HepG2 (cell line): ENCODE results near the gene RNF208. TPM values are rescaled to one million over a fixed set of nuclear protein-coding genes. Genes with fewer than 3 reads are reported as not detected.

Experiments used
- ATAC-seq: fragments of 200-7000 bp; cut with Tn5 transposase; 3 replicates; pipeline ENCODE4 v1.9.1; 2020; ENCODE audit warnings: mild to moderate bottlenecking, moderate library complexity
- BruUV-seq: library from RNA; stranded (reverse); fragments of 400-500 nt; replicated peaks from 2 replicates; lab custom pipeline; 2021; lab: Mats Ljungman, UMichigan
- CTCF ChIA-PET: fragments of 300-600 bp; formaldehyde crosslinking; extraction: SDS; loops from one replicate; lab custom pipeline; 2021; ENCODE audit warnings: low total read pairs, inconsistent platforms, low intra/inter-chr PET ratio; lab: Yijun Ruan, JAX
- POLR2A ChIA-PET: fragments of 350-600 bp; sonication (Branson Sonifier 250); formaldehyde crosslinking; loops from one replicate; lab custom pipeline; 2020; ENCODE audit warnings: antibody characterized with exemption, inconsistent platforms; lab: Yijun Ruan, JAX
- DNase-seq: peaks from one replicate; pipeline ENCODE4 v3.0.0-alpha.2; 2015; ENCODE audit warnings: low spot score
- FAIRE-seq: peaks from 3 replicates; lab custom pipeline; 2011; peaks lifted over from hg19 to GRCh38; lab: Jason Lieb, UNC
- H2AFZ ChIP-seq: one replicate; pipeline ENCODE4 v1.6.1; 2011; ENCODE audit warnings: low read length, inconsistent platforms
- H3K27ac ChIP-seq: fragments of 300-600 bp; 3 replicates; pipeline ENCODE4 v1.8.0; 2011; ENCODE audit warnings: mixed run types, mild to moderate bottlenecking, mixed read lengths, low read length, inconsistent platforms; ENCODE audit not compliant: insufficient read depth; ENCODE audit errors: extremely low read length
- H3K27me3 ChIP-seq, 2 experiments: fragments of 200-600 bp in 1 of 2; 2 replicates in 1 of 2; 3 replicates in 1 of 2; pipeline versions ENCODE4 v1.6.0 to v1.8.0; 2011; ENCODE audit warnings: low read length in 2 of 2, mild to moderate bottlenecking in 2 of 2, moderate library complexity in 2 of 2, inconsistent platforms in 1 of 2; ENCODE audit not compliant: insufficient read depth in 2 of 2, control insufficient read depth in 1 of 2
- H3K36me3 ChIP-seq, 2 experiments: fragments of 200-600 bp in 1 of 2; replicated peaks in 1 of 2; 2 replicates in 1 of 2; 3 replicates in 1 of 2; pipeline versions ENCODE4 v1.5.1 to v1.8.0; 2011; ENCODE audit warnings: low read length in 2 of 2, inconsistent platforms in 1 of 2; ENCODE audit not compliant: insufficient read depth in 2 of 2, control insufficient read depth in 1 of 2
- H3K4me1 ChIP-seq: 2 replicates; pipeline ENCODE4 v1.5.1; 2012; ENCODE audit warnings: low read length, inconsistent platforms; ENCODE audit not compliant: insufficient read depth
- H3K4me2 ChIP-seq: 2 replicates; pipeline ENCODE4 v1.6.0; 2011; ENCODE audit warnings: low read depth, low read length, inconsistent platforms
- H3K4me3 ChIP-seq, 3 experiments: fragments of 200-600 bp in 1 of 3; sonication (generic), shearing (Covaris generic) in 1 of 3; replicated peaks in 1 of 3; 2 replicates each; pipeline ENCODE4 v1.5.1; 2011 to 2016; ENCODE audit warnings: low read length in 3 of 3, inconsistent platforms in 2 of 3, low read depth in 2 of 3, mild to moderate bottlenecking in 2 of 3, control low read depth in 1 of 3, mixed read lengths in 1 of 3; ENCODE audit not compliant: insufficient read depth in 1 of 3
- H3K79me2 ChIP-seq: one replicate; pipeline ENCODE4 v1.6.1; 2011; ENCODE audit warnings: low read length, inconsistent platforms; ENCODE audit not compliant: insufficient read depth
- H3K9ac ChIP-seq: 2 replicates; pipeline ENCODE4 v1.6.0; 2011; ENCODE audit warnings: mild to moderate bottlenecking, low read depth, low read length, inconsistent platforms; ENCODE audit not compliant: insufficient read depth
- H3K9me3 ChIP-seq: 2 replicates; pipeline ENCODE4 v1.5.1; 2012; ENCODE audit warnings: mild to moderate bottlenecking, low read length
- H4K20me1 ChIP-seq: 2 replicates; pipeline ENCODE4 v1.6.0; 2011; ENCODE audit warnings: inconsistent platforms, mild to moderate bottlenecking, low read length, moderate library complexity; ENCODE audit not compliant: insufficient read depth
- FOXA1 ChIP-seq, 2 experiments: fragments of 450-650 bp in 1 of 2; sonication (generic) in 1 of 2; formaldehyde crosslinking in 1 of 2; IDR thresholded peaks; 2 replicates each; pipeline versions ENCODE4 v1.4.0 to v1.6.1; 2016 to 2020; ENCODE audit warnings: missing genetic modification reagents in 1 of 2
- HNF4A ChIP-seq: sonication (generic); formaldehyde crosslinking; IDR thresholded peaks from 2 replicates; pipeline ENCODE4 v1.4.0; 2020; ENCODE audit warnings: missing genetic modification reagents
- NR1H2 ChIP-seq: sonication (generic); formaldehyde crosslinking; IDR thresholded peaks from 2 replicates; pipeline ENCODE4 v1.8.1; 2022; ENCODE audit warnings: low read depth, missing genetic modification reagents, borderline replicate concordance
- NR2F6 ChIP-seq, 2 experiments: IDR thresholded peaks; 2 replicates each; pipeline ENCODE4 v1.6.1; 2016; ENCODE audit warnings: antibody characterized with exemption in 1 of 2, mild to moderate bottlenecking in 1 of 2
- RBFOX2 ChIP-seq: fragments of 200-400 bp; formaldehyde crosslinking; IDR thresholded peaks from 2 replicates; pipeline ENCODE4 v1.6.1; 2017; ENCODE audit warnings: low read depth, mild to moderate bottlenecking, low read length
- ZNF83 ChIP-seq: sonication (generic); formaldehyde crosslinking; IDR thresholded peaks from 2 replicates; pipeline ENCODE4 v1.4.0; 2020; ENCODE audit warnings: missing genetic modification reagents, mild to moderate bottlenecking, borderline replicate concordance
- ZZZ3 ChIP-seq: sonication (generic); formaldehyde crosslinking; IDR thresholded peaks from 2 replicates; pipeline ENCODE4 v1.4.0; 2020; ENCODE audit warnings: missing genetic modification reagents, mild to moderate bottlenecking, borderline replicate concordance
- WGBS: methylation state at CpG from one replicate; pipeline ENCODE4 v1.1.6; 2017; ENCODE audit warnings: low lambda C conversion rate; 5-methylcytosine and 5-hydroxymethylcytosine counted together
- in situ Hi-C: cut with HindIII; loops from 2 replicates; pipeline ENCODE4 v1.10.0; 2017; ENCODE audit warnings: low pct_unique_long_range_greater_than_20kb; ENCODE audit not compliant: extremely low pct_ligation_motif_present
- intact Hi-C: fragments of 100-400 bp; cut with micrococcal nuclease; formaldehyde crosslinking; loops from one replicate; pipeline ENCODE4 v1.10.0; 2022; ENCODE audit not compliant: unreplicated experiment
- polyA plus RNA-seq, 8 experiments: library from polyadenylated mRNA; depleted of rRNA in 3 of 8; stranded (reverse) in 7 of 8; unstranded in 1 of 8; fragments of >200 nt; fragmentation: Illumina TruSeq in 4 of 8; extraction: Trizol in 4 of 8; gene quantifications; 2 replicates each; pipeline versions ENCODE4 v1.2.1 to v1.2.3, GENCODE V29; 2011 to 2016; ENCODE audit warnings: low read depth in 4 of 8, missing spikeins in 1 of 8, mixed read lengths in 1 of 8; ENCODE audit not compliant: insufficient read depth in 1 of 8
- total RNA-seq, 5 experiments: library from RNA; depleted of rRNA; stranded (reverse); fragments of >200 nt; fragmentation: Illumina TruSeq; extraction: Trizol; gene quantifications; 2 replicates each; pipeline ENCODE4 v1.2.3, GENCODE V29; 2016; ENCODE audit warnings: low read depth in 1 of 5
- TF ChIP-seq, protein P1 (sequence below): sonication (generic); formaldehyde crosslinking; IDR thresholded peaks from 2 replicates; pipeline ENCODE4 v1.8.0; 2022; ENCODE audit warnings: mild to moderate bottlenecking, missing genetic modification reagents; ENCODE audit not compliant: insufficient replicate concordance

Gene RNF208
- total and polyA plus RNA-seq, 2 of the 13 experiments (the other 11 are each of a cell fraction or from before 2014, with no cell fraction given), result 1.6 to 2.1 TPM

DNA sequence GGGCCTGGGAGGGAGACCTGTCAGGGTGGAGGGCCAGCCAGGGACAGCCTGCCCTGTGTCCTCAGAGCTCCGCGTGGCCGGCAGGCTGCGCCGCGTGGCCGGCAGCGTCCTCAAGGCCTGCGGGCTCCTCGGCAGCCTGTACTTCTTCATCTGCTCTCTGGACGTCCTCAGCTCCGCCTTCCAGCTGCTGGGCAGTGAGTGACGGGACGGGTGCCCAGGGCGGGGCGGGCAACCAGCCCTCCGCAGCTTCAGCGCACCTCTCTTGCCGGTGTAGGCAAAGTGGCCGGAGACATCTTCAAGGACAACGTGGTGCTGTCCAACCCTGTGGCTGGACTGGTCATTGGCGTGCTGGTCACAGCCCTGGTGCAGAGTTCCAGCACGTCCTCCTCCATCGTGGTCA is 10.5 kb upstream of the RNF208 start:
- Histone ChIP-seq H3K27ac (no peak overlapping the region), H3K9me3 (no peaks in the 10 kb centered on the region), H4K20me1 (no peaks in the 10 kb centered on the region), H3K27me3 (no peaks in the 10 kb centered on the region), H3K79me2 (peaks cover 8% of the 10 kb centered on the region), H3K36me3 (no peaks in the 10 kb centered on the region), H3K4me1 (peaks cover 65% of the 10 kb centered on the region), H2AFZ (no peak overlapping the region), H3K4me3 (no peak overlapping the region), H3K4me2 (no peak overlapping the region), H3K9ac (no peak overlapping the region)
- no peak for ATAC-seq
- no peak for TF ChIP-seq NR2F6 (IDR thresholded peaks at IDR 0.05)
- no peak for TF ChIP-seq NR2F6 (CRISPR knock-in tag; IDR thresholded peaks at IDR 0.05)
- TF ChIP-seq RBFOX2, result 0 out of 2 replicates have a peak, but pooled peaks have one; percentile 14
- no peak for TF ChIP-seq ZNF83 (CRISPR knock-in tag)
- TF ChIP-seq FOXA1 (IDR thresholded peaks at IDR 0.05), result no peak
- TF ChIP-seq FOXA1 (CRISPR knock-in tag; IDR thresholded peaks at IDR 0.05), result no peak
- TF ChIP-seq NR1H2, result no peak
- TF ChIP-seq, protein P1, sequence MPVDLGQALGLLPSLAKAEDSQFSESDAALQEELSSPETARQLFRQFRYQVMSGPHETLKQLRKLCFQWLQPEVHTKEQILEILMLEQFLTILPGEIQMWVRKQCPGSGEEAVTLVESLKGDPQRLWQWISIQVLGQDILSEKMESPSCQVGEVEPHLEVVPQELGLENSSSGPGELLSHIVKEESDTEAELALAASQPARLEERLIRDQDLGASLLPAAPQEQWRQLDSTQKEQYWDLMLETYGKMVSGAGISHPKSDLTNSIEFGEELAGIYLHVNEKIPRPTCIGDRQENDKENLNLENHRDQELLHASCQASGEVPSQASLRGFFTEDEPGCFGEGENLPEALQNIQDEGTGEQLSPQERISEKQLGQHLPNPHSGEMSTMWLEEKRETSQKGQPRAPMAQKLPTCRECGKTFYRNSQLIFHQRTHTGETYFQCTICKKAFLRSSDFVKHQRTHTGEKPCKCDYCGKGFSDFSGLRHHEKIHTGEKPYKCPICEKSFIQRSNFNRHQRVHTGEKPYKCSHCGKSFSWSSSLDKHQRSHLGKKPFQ (CRISPR knock-in tag), result no peak
- no peak for TF ChIP-seq HNF4A (CRISPR knock-in tag)
- no peak for TF ChIP-seq ZZZ3 (CRISPR knock-in tag)
- intact Hi-C loops (no loop called here), in situ Hi-C loops (no loop called here)
- no TSS peak for BruUV-seq
- ChIA-PET CTCF (no interaction called here), POLR2A (no interaction called here)
- WGBS, result 96% methylated on average over 10 of the region's 24 CpGs
- FAIRE-seq, result no peak
- DNase-seq, result no peak
